ENCODE results near the gene RAB28. TPM values are rescaled to one million over a fixed set of nuclear protein-coding genes. Genes with fewer than 3 reads are reported as not detected.

RAB28 gene
- total RNA-seq, 1 donor from 2014 or later, result 11.9 TPM

DNA sequence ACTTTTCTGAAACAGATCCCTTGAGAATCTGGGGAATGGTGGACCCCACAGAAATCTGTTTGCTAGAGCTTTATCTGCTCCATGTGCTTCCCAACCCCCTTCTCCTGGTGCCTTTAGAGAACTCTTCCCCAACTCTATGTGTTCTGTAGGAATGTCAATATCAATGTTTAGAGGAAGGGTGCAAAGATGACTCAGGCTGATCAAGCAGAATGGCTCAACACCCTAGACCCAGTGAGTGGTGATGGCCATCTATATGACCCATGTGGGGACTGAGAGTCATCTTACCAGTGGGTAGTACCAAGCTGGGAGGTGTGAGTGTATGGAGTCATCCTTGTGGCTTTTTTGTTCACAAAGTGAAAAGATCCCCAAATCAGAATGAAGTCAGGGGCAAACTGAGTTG is 143.5 kb downstream of the RAB28 start:
- Mint-ChIP-seq H3K9me3 (ENCODE audit: unreplicated experiment) (no peaks in the 10 kb centered on the region), H3K4me3 (ENCODE audit: unreplicated experiment) (no peak overlapping the region), H3K27me3 (ENCODE audit: low read depth, unreplicated experiment) (no peaks in the 10 kb centered on the region), H3K4me1 (ENCODE audit: low read depth, unreplicated experiment) (peaks cover 2% of the 10 kb centered on the region), H3K36me3 (ENCODE audit: low read depth, unreplicated experiment) (peaks cover 8% of the 10 kb centered on the region), H3K27ac (ENCODE audit: unreplicated experiment) (no peak overlapping the region)
- H3K9ac ChIP-seq (ENCODE audit: low read length), result no peak overlapping the region
- no peak overlapping the region for H3K4me3 ChIP-seq (ENCODE audit: insufficient read depth, low read depth, low read length)
- H4K20me1 ChIP-seq (ENCODE audit: insufficient read depth, low read length), result no peaks in the 10 kb centered on the region
- no peak overlapping the region for H3K27ac ChIP-seq (ENCODE audit: low read depth, low read length)
- H3K4me2 ChIP-seq (ENCODE audit: low read length), result no peak overlapping the region
- FAIRE-seq (no peak), DNase-seq (ENCODE audit: low read depth) (no peak)
- H3K79me2 ChIP-seq (ENCODE audit: insufficient read depth, low read length), result no peaks in the 10 kb centered on the region
- TF ChIP-seq EZH2 (IDR thresholded peaks at IDR 0.05; ENCODE audit: insufficient read depth, low read length), result no peak
- TF ChIP-seq, protein P1, sequence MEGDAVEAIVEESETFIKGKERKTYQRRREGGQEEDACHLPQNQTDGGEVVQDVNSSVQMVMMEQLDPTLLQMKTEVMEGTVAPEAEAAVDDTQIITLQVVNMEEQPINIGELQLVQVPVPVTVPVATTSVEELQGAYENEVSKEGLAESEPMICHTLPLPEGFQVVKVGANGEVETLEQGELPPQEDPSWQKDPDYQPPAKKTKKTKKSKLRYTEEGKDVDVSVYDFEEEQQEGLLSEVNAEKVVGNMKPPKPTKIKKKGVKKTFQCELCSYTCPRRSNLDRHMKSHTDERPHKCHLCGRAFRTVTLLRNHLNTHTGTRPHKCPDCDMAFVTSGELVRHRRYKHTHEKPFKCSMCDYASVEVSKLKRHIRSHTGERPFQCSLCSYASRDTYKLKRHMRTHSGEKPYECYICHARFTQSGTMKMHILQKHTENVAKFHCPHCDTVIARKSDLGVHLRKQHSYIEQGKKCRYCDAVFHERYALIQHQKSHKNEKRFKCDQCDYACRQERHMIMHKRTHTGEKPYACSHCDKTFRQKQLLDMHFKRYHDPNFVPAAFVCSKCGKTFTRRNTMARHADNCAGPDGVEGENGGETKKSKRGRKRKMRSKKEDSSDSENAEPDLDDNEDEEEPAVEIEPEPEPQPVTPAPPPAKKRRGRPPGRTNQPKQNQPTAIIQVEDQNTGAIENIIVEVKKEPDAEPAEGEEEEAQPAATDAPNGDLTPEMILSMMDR (IDR thresholded peaks at IDR 0.05; ENCODE audit: insufficient read depth, low read depth, low read length), result no peak
- no peaks in the 10 kb centered on the region for H3K27me3 ChIP-seq (ENCODE audit: insufficient read depth, low read length)
- H3K36me3 ChIP-seq (ENCODE audit: insufficient read depth, low read length), result no peaks in the 10 kb centered on the region
- H3K9me3 ChIP-seq (ENCODE audit: insufficient read depth, low read depth, low read length), result no peaks in the 10 kb centered on the region
- no peak overlapping the region for H2AFZ ChIP-seq (ENCODE audit: low read depth, low read length)
- no peaks in the 10 kb centered on the region for H3K4me1 ChIP-seq (ENCODE audit: insufficient read depth, low read length)

DNA sequence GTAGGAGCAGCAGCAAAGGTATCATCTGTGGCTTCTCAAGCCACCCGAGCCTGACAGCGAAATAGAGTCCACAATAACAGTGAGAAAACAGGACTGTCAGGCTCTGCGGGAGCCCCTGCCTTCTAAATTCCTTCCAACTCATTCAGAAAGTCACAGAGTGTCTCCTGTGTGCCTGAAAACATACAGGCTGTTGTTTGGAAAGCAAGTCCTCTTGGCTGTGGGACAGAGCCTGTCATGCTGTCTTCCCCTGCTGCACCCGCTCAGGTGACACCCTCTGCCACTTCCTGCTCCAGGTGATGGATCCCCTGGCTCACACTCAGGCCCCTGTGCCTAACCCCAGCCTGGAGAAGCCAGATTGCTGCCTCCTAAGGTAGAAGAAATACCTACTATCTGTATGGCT is 152.3 kb downstream of the RAB28 start:
- Histone ChIP-seq H3K4me3 (ENCODE audit: insufficient read depth, low read depth, low read length) (no peak overlapping the region), H3K27me3 (ENCODE audit: insufficient read depth, low read length) (no peaks in the 10 kb centered on the region), H3K4me2 (ENCODE audit: low read length) (no peak overlapping the region), H3K9me3 (ENCODE audit: insufficient read depth, low read depth, low read length) (no peaks in the 10 kb centered on the region), H3K27ac (ENCODE audit: low read depth, low read length) (no peak overlapping the region), H3K36me3 (ENCODE audit: insufficient read depth, low read length) (no peaks in the 10 kb centered on the region), H3K9ac (ENCODE audit: low read length) (no peak overlapping the region), H2AFZ (ENCODE audit: low read depth, low read length) (no peak overlapping the region), H3K79me2 (ENCODE audit: insufficient read depth, low read length) (no peaks in the 10 kb centered on the region), H3K4me1 (ENCODE audit: insufficient read depth, low read length) (no peaks in the 10 kb centered on the region), H4K20me1 (ENCODE audit: insufficient read depth, low read length) (no peaks in the 10 kb centered on the region)
- DNase-seq (ENCODE audit: low read depth) (no peak), FAIRE-seq (no peak)
- no peak overlapping the region for H3K4me3 Mint-ChIP-seq (ENCODE audit: unreplicated experiment)
- TF ChIP-seq, protein P1 (IDR thresholded peaks at IDR 0.05; ENCODE audit: insufficient read depth, low read depth, low read length), result no peak
- no peak for TF ChIP-seq EZH2 (IDR thresholded peaks at IDR 0.05; ENCODE audit: insufficient read depth, low read length)
- peaks cover 4% of the 10 kb centered on the region for H3K4me1 Mint-ChIP-seq (ENCODE audit: low read depth, unreplicated experiment)
- H3K27me3 Mint-ChIP-seq (ENCODE audit: low read depth, unreplicated experiment), result no peaks in the 10 kb centered on the region
- peaks cover 4% of the 10 kb centered on the region for H3K9me3 Mint-ChIP-seq (ENCODE audit: unreplicated experiment)
- no peaks in the 10 kb centered on the region for H3K36me3 Mint-ChIP-seq (ENCODE audit: low read depth, unreplicated experiment)
- no peak overlapping the region for H3K27ac Mint-ChIP-seq (ENCODE audit: unreplicated experiment)

DNA sequence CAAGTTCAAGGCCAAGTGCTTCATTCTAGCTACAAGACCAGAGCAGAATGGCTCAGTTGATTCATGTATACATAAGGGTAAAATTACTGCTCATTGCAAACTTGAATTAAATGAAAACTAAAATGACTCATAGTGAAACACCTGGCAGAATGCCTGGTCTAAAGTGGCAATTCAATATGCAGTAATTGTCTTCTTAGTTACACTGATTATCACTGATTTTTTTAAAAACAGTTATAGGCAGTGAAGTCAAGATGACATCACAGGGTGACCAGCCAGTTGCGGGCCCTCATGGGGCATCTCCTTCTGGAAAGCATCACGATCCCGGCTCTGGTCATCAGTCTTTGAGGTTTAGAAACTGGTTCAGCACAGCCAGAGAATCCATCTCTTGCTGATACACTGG is 154.2 kb downstream of the RAB28 start:
- H3K79me2 ChIP-seq (ENCODE audit: insufficient read depth, low read length), result no peaks in the 10 kb centered on the region
- Mint-ChIP-seq H3K9me3 (ENCODE audit: unreplicated experiment) (peaks cover 4% of the 10 kb centered on the region), H3K4me3 (ENCODE audit: unreplicated experiment) (no peak overlapping the region), H3K27me3 (ENCODE audit: low read depth, unreplicated experiment) (no peaks in the 10 kb centered on the region), H3K4me1 (ENCODE audit: low read depth, unreplicated experiment) (peaks cover 4% of the 10 kb centered on the region), H3K36me3 (ENCODE audit: low read depth, unreplicated experiment) (no peaks in the 10 kb centered on the region), H3K27ac (ENCODE audit: unreplicated experiment) (no peak overlapping the region)
- H3K27ac ChIP-seq (ENCODE audit: low read depth, low read length), result no peak overlapping the region
- H3K9ac ChIP-seq (ENCODE audit: low read length), result no peak overlapping the region
- H2AFZ ChIP-seq (ENCODE audit: low read depth, low read length), result no peak overlapping the region
- H3K4me1 ChIP-seq (ENCODE audit: insufficient read depth, low read length), result no peaks in the 10 kb centered on the region
- H3K4me2 ChIP-seq (ENCODE audit: low read length), result no peak overlapping the region
- DNase-seq (ENCODE audit: low read depth) (peak; percentile 72), FAIRE-seq (no peak)
- TF ChIP-seq, protein P1 (IDR thresholded peaks at IDR 0.05; ENCODE audit: insufficient read depth, low read depth, low read length), result no peak
- TF ChIP-seq EZH2 (IDR thresholded peaks at IDR 0.05; ENCODE audit: insufficient read depth, low read length), result no peak
- H3K9me3 ChIP-seq (ENCODE audit: insufficient read depth, low read depth, low read length), result no peaks in the 10 kb centered on the region
- H4K20me1 ChIP-seq (ENCODE audit: insufficient read depth, low read length), result no peaks in the 10 kb centered on the region
- no peaks in the 10 kb centered on the region for H3K36me3 ChIP-seq (ENCODE audit: insufficient read depth, low read length)
- no peaks in the 10 kb centered on the region for H3K27me3 ChIP-seq (ENCODE audit: insufficient read depth, low read length)
- H3K4me3 ChIP-seq (ENCODE audit: insufficient read depth, low read depth, low read length), result no peak overlapping the region
